HAP-1 (cell line): ENCODE data around the gene HSD17B11.
"Not testable (repeated sequence)": the region's sequence is repeated elsewhere in the genome, so short reads cannot be mapped to it uniquely, and the experiment has no call there.

Experiments
- DNase-seq, 2 experiments: peaks; one replicate each; pipeline ENCODE4 v3.0.0-alpha.2; 2016 to 2020; ENCODE audit warnings: low spot score in 2 of 2
- H3K27me3 ChIP-seq: fragments of 250-450 bp; sonication (Bioruptor Pico); 2 replicates; pipeline ENCODE4 v1.5.1; 2020; ENCODE audit warnings: low read depth, mild to moderate bottlenecking, moderate library complexity
- H3K36me3 ChIP-seq: fragments of 250-450 bp; sonication (Bioruptor Pico); replicated peaks from 2 replicates; pipeline ENCODE4 v1.5.1; 2020; ENCODE audit warnings: mild to moderate bottlenecking
- H3K4me1 ChIP-seq: fragments of 250-450 bp; sonication (Bioruptor Pico); 2 replicates; pipeline ENCODE4 v1.5.1; 2020; ENCODE audit warnings: mild to moderate bottlenecking
- H3K4me3 ChIP-seq: fragments of 250-450 bp; sonication (Bioruptor Pico); 2 replicates; pipeline ENCODE4 v1.5.1; 2020; ENCODE audit warnings: mild to moderate bottlenecking, moderate library complexity
- H3K9me3 ChIP-seq: fragments of 250-450 bp; sonication (Bioruptor Pico); 2 replicates; pipeline ENCODE4 v1.5.1; 2020; ENCODE audit warnings: mild to moderate bottlenecking, moderate library complexity
- in situ Hi-C: fragments of 300-500 bp; cut with MboI; formaldehyde crosslinking; loops from 3 replicates; pipeline ENCODE4 v1.14.3; 2020; ENCODE audit warnings: low sequenced_read_pairs, inconsistent platforms, mixed read lengths

HSD17B11 gene

GRCh38 chr4:87390891-87391575 is at the start of gene HSD17B11:
HSD17B11 (minus strand) TSS chr4:87391188; CDS start chr4:87391070, 118 bp downstream.
- DNase-seq = peak; percentile 90 to 92
- peak within 1 kb of the TSS; percentile 63 for H3K4me3 ChIP-seq
- H3K4me1 ChIP-seq = peaks cover 11% of the 10 kb centered on the region
- H3K9me3 ChIP-seq = peaks cover 4% of the 10 kb centered on the region; the same call in 1 of the 2 replicates
- H3K27me3 ChIP-seq = no peaks in the 10 kb centered on the region
- in situ Hi-C loops = no loop called here
- H3K36me3 ChIP-seq = peaks cover 11% of the 10 kb centered on the region

GRCh38 chr4:87433342-87433741 is 42.4 kb upstream of the HSD17B11 start:
- H3K4me1 ChIP-seq = no peaks in the 10 kb centered on the region
- no peaks in the 10 kb centered on the region for H3K27me3 ChIP-seq
- in situ Hi-C loops = no loop called here
- no peak for DNase-seq
- H3K4me3 ChIP-seq = no peak overlapping the region
- 0 out of 2 replicates have a peak, but pooled peaks cover 4% of the 10 kb centered on the region for H3K36me3 ChIP-seq
- H3K9me3 ChIP-seq = no peaks in the 10 kb centered on the region

DNA sequence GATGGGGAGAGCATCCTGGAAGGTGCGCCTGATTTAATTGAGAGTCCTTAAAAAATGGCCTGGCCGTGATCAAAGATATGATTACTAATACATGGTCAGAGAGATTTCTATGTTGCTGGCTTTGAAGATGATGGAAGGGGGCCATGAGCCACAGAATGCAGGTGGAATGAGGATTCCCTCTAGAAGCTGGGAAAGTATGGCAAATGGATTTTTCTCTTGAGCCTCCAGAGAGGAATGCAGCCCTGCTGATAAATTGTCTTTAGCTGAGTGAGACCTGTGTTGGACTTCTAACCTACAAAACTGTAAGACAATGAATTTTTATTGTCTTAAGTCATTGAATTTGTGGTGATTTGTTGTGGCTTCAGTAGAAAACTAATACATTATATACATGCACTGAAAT is 39.0 kb upstream of the HSD17B11 start:
- no peak for DNase-seq
- no peak overlapping the region for H3K4me3 ChIP-seq
- H3K9me3 ChIP-seq = no peaks in the 10 kb centered on the region
- in situ Hi-C loops = no loop called here
- peaks cover 8% of the 10 kb centered on the region for H3K4me1 ChIP-seq
- H3K36me3 ChIP-seq = no peaks in the 10 kb centered on the region
- H3K27me3 ChIP-seq = no peaks in the 10 kb centered on the region

DNA sequence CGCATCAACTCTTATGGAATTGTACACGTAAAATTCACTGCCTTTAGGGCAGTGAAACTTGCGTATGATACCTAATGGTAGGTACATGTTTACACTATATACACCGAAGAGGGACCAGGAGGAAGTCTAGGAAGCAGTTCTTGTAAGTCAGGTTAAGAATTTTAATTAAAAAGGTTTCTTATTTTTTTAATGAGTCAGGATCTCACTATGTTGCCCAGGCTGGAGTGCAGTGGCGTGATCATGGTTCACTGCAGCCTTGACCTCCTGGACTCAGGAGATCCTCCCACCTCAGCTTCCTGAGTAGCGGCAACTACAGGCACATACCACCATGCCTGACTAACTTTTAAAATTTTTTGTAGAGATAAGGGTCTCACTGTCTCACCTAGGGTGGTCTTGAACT is 38.0 kb upstream of the HSD17B11 start:
- Histone ChIP-seq H3K9me3 (no peaks in the 10 kb centered on the region), H3K4me3 (no peak overlapping the region), H3K36me3 (no peaks in the 10 kb centered on the region), H3K4me1 (peaks cover 8% of the 10 kb centered on the region), H3K27me3 (no peaks in the 10 kb centered on the region)
- no peak for DNase-seq
- in situ Hi-C loops = no loop called here

DNA sequence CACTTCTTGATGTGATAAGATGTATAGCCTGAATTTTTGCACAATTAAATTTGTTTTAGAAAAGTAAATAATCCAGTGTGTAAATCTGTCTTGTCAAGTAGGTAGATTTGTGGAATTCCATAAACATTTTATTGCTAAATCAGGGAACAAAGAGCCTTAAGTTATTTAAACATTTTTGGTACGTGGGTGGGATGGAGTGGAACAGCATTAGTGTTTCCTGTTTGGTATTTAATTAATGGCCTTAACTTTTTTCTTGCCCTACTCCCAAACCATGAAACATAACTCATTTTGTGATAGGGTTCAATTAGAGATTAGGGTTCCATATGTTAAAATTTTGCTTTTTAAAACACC is 36.5 kb upstream of the HSD17B11 start:
- no peak overlapping the region for H3K4me3 ChIP-seq
- DNase-seq = no peak
- in situ Hi-C loops = no loop called here
- no peaks in the 10 kb centered on the region for H3K9me3 ChIP-seq
- no peaks in the 10 kb centered on the region for H3K27me3 ChIP-seq
- H3K4me1 ChIP-seq = peaks cover 8% of the 10 kb centered on the region
- H3K36me3 ChIP-seq = no peaks in the 10 kb centered on the region

- no peaks in the 10 kb centered on the region for H3K27me3 ChIP-seq
- no peak for DNase-seq
- H3K4me3 ChIP-seq = no peak overlapping the region
- no peaks in the 10 kb centered on the region for H3K36me3 ChIP-seq
- peaks cover 9% of the 10 kb centered on the region for H3K4me1 ChIP-seq
- H3K9me3 ChIP-seq = no peaks in the 10 kb centered on the region
- in situ Hi-C loops = no loop called here
These were observed 36.0 kb upstream of the HSD17B11 start for GRCh38 chr4:87426865-87427517.

DNA sequence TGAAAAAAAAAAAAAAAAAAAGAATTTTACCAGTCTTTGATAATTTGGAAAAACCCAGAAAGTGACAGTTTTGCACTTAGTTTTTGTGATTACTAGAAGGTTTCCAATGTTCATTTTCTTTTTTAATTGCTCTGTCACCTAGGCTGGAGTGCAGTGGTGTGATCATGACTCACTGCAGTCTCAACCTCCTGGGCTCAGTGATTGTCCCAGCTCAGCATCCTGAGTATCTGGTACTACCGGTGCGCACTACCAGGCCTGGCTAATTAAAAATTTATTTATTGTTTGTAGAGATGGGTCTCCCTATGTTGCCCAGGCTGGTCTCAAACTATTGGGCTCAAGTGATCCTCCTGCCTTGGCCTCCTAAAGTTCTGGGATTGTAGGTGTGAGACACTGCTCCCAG is 34.7 kb upstream of the HSD17B11 start:
- DNase-seq = no peak
- in situ Hi-C loops = no loop called here

DNA sequence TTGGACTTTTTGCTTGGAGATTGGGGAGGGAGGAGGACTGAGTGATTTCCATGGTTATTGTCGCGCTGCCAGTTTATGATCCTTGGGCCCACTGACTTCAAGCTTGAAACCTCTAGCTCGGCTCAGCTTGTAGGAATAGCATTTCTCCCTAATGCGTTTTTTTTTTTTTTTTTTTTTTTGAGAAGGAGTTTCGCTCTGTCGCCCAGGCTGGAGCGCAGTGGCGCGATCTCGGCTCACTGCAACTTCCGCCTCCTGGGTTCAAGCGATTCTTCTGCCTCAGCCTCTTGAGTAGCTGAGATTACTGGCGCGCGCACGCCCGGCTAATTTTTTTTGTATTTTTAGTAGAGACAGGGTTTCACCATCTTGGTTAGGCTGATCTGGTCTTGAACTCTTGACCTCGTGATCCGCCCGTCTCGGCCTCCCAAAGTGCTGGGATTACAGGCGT is 33.1 kb upstream of the HSD17B11 start:
- in situ Hi-C loops, H3K36me3 ChIP-seq, H3K9me3 ChIP-seq, H3K27me3 ChIP-seq, DNase-seq: not testable (repeated sequence)
- peak overlapping the region; percentile 58 for H3K4me3 ChIP-seq
- H3K4me1 ChIP-seq = peaks cover 34% of the 10 kb centered on the region

More for the DNA sequence above, 34.7 kb upstream of the HSD17B11 start:
- Histone ChIP-seq H3K4me3 (no peak overlapping the region), H3K27me3 (no peaks in the 10 kb centered on the region), H3K9me3 (no peaks in the 10 kb centered on the region), H3K36me3 (no peaks in the 10 kb centered on the region), H3K4me1 (peaks cover 21% of the 10 kb centered on the region)

- Histone ChIP-seq H3K27me3 (no peaks in the 10 kb centered on the region), H3K9me3 (0 out of 2 replicates have a peak, but pooled peaks cover 2% of the 10 kb centered on the region), H3K4me1 (peaks cover 34% of the 10 kb centered on the region), H3K4me3 (peak overlapping the region; percentile 58), H3K36me3 (no peaks in the 10 kb centered on the region)
- DNase-seq = no peak
- in situ Hi-C loops = no loop called here
These were observed 32.5 kb upstream of the HSD17B11 start for GRCh38 chr4:87423317-87424098.

GRCh38 chr4:87422104-87423052 is 31.4 kb upstream of the HSD17B11 start, which contains the start of gene NUDT9:
NUDT9 (plus strand) TSS chr4:87422573; CDS start chr4:87422906, 333 bp downstream.
- in situ Hi-C loops = no loop called here
- H3K9me3 ChIP-seq = 0 out of 2 replicates have a peak, but pooled peaks cover 2% of the 10 kb centered on the region
- no peaks in the 10 kb centered on the region for H3K27me3 ChIP-seq
- H3K36me3 ChIP-seq = no peaks in the 10 kb centered on the region
- DNase-seq = peak; percentile 94 to 95
- peak within 1 kb of the TSS; percentile 58 for H3K4me3 ChIP-seq
- H3K4me1 ChIP-seq = peaks cover 30% of the 10 kb centered on the region

DNA sequence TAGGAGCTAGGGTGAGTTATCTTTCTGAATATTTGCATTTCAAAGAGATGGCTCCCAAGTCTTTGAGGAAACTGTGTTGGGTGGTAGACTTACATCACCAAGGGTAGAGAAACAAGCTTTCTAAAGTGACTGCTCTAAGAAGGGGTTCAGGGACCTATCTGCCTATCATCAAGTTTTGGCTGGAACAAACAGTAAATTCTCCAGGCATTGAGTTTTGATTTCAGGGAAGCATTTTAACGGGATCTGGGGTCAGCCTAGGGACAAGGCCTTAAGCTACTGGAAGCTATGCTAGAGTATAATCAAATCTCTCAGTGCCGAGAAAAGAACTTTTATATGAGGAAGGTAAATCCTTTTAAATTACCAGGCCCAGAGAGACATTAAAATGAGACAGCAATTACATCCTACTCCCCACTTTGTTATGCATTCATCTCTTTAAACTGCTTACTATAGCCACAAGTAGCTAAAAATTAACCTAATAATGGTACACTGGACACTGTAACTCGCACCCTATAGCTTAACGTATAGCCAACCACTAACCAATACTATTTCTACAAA is 29.4 kb upstream of the HSD17B11 start:
- Histone ChIP-seq H3K4me3 (no peak overlapping the region), H3K36me3 (no peaks in the 10 kb centered on the region), H3K27me3 (no peaks in the 10 kb centered on the region), H3K4me1 (peaks cover 29% of the 10 kb centered on the region), H3K9me3 (peaks cover 2% of the 10 kb centered on the region)
- in situ Hi-C loops = no loop called here
- DNase-seq = peak; percentile 41 to 92

DNA sequence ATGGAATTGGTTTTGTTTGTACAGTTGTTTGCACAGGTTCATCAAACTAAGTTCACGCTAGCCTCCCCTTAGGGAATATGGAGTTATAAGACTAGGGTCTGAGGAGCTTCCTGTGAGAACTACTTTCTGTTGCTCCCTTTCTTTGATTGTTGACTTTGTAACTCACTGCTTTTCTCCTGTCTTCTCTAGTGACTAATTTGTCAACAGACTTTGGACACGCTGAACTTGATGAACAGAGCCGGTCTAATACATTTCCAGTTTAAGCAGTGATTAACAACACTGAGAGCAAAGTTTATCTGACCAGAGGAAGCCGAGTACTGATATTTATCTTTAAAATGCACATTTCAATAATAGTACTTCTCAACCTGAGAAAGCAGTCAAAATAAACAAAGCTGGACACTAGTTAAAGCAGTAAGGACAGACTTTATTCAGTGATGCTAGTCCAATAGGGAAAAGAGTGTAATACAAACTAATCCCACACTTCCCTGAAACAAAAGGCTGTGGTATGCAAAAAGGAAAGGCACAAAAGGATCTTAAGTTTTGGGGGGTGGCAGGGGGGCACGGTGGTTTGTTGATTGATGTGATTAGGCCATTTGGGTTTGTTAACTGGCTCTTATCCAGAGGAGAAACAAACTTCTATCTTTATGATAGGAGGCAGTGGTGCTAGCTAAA is 28.7 kb upstream of the HSD17B11 start:
- no peaks in the 10 kb centered on the region for H3K36me3 ChIP-seq
- in situ Hi-C loops = no loop called here
- H3K4me1 ChIP-seq = peaks cover 34% of the 10 kb centered on the region
- no peak overlapping the region for H3K4me3 ChIP-seq
- H3K9me3 ChIP-seq = peaks cover 2% of the 10 kb centered on the region
- H3K27me3 ChIP-seq = no peaks in the 10 kb centered on the region
- peak in 1 of 2 experiments; percentile 17 for DNase-seq
